ENCODE results near the gene CELA2A.

GRCh38 chr1:15485636-15486035, 29.1 kb downstream of the CELA2A start:
- no peak for TF ChIP-seq YY1 (IDR thresholded peaks at IDR 0.05; ENCODE audit: insufficient read depth, insufficient read length)
- no peak for TF ChIP-seq ZNF274 (IDR thresholded peaks at IDR 0.05; ENCODE audit: low read depth, low read length)
- TF ChIP-seq SUZ12 (IDR thresholded peaks at IDR 0.05; ENCODE audit: extremely low read depth, insufficient read depth, insufficient read length) = no peak
